Measurements from ENCODE around the gene ALDH9A1. TPM values are rescaled to one million over a fixed set of nuclear protein-coding genes. Genes with fewer than 3 reads are reported as not detected.
"Not testable (repeated sequence)": the region's sequence is repeated elsewhere in the genome, so short reads cannot be mapped to it uniquely, and the experiment has no call there.

Gene ALDH9A1
- total RNA-seq, 6 experiments from 2014 or later = 63.2 to 69.9 (median 66.6) TPM

DNA sequence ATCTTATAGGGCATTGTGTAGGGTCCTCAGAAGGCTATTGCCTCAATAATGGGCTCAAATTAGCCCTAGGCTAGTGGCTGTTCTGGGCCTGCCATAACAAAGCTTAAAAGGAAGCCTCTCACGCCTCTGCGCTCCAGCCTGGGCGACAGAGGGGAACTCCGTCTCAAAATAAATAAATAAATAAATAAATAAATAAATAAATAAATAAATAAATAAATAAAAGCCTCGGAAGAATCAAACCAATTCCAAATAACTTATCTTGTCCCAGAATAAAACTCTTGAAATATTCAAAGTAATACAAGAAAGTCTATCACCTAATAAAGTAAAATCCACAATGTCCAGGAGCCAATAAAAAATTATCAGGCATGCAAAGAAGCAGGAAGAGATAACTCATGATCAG, 14.4 kb upstream of the ALDH9A1 start:
- H3K27ac Mint-ChIP-seq = no peak overlapping the region
- TF ChIP-seq, protein P1, sequence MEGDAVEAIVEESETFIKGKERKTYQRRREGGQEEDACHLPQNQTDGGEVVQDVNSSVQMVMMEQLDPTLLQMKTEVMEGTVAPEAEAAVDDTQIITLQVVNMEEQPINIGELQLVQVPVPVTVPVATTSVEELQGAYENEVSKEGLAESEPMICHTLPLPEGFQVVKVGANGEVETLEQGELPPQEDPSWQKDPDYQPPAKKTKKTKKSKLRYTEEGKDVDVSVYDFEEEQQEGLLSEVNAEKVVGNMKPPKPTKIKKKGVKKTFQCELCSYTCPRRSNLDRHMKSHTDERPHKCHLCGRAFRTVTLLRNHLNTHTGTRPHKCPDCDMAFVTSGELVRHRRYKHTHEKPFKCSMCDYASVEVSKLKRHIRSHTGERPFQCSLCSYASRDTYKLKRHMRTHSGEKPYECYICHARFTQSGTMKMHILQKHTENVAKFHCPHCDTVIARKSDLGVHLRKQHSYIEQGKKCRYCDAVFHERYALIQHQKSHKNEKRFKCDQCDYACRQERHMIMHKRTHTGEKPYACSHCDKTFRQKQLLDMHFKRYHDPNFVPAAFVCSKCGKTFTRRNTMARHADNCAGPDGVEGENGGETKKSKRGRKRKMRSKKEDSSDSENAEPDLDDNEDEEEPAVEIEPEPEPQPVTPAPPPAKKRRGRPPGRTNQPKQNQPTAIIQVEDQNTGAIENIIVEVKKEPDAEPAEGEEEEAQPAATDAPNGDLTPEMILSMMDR (IDR thresholded peaks at IDR 0.05) = no peak
- H3K9me3 Mint-ChIP-seq = peaks cover 5% of the 10 kb centered on the region; the same call in 1 of the 2 replicates
- H3K36me3 Mint-ChIP-seq (ENCODE audit: low read depth) = no peaks in the 10 kb centered on the region
- H3K27me3 Mint-ChIP-seq (ENCODE audit: insufficient read depth) = no peaks in the 10 kb centered on the region; the same call in none of the 2 replicates
- no peaks in the 10 kb centered on the region for H3K4me1 Mint-ChIP-seq (ENCODE audit: low read depth)
- no peak for DNase-seq
- no peak overlapping the region for H3K4me3 Mint-ChIP-seq

- Mint-ChIP-seq H3K4me3 (no peak overlapping the region), H3K36me3 (ENCODE audit: low read depth) (no peaks in the 10 kb centered on the region), H3K27ac (no peak overlapping the region), H3K4me1 (ENCODE audit: low read depth) (no peaks in the 10 kb centered on the region), H3K27me3 (ENCODE audit: insufficient read depth) (peaks cover 7% of the 10 kb centered on the region), H3K9me3 (peaks cover 3% of the 10 kb centered on the region; the same call in 1 of the 2 replicates)
- TF ChIP-seq, protein P1 (IDR thresholded peaks at IDR 0.05) = no peak
- DNase-seq = no peak
Observed at GRCh38 chr1:165707984-165708706, 9.8 kb upstream of the ALDH9A1 start.

- Mint-ChIP-seq H3K27me3 (ENCODE audit: insufficient read depth) (peaks cover 7% of the 10 kb centered on the region), H3K9me3 (no peaks in the 10 kb centered on the region), H3K36me3 (ENCODE audit: low read depth) (no peaks in the 10 kb centered on the region), H3K27ac (no peak overlapping the region), H3K4me1 (ENCODE audit: low read depth) (peaks cover 4% of the 10 kb centered on the region), H3K4me3 (no peak overlapping the region)
- TF ChIP-seq, protein P1 (IDR thresholded peaks at IDR 0.05) = no peak
- DNase-seq = no peak
Observed at GRCh38 chr1:165703648-165704047, 5.3 kb upstream of the ALDH9A1 start.

- not testable (repeated sequence) for H3K4me1 Mint-ChIP-seq (ENCODE audit: low read depth); H3K27ac Mint-ChIP-seq; H3K9me3 Mint-ChIP-seq; DNase-seq; H3K27me3 Mint-ChIP-seq (ENCODE audit: insufficient read depth); H3K36me3 Mint-ChIP-seq (ENCODE audit: low read depth); H3K4me3 Mint-ChIP-seq
Observed at GRCh38 chr1:165701922-165702321, 3.6 kb upstream of the ALDH9A1 start.

DNA sequence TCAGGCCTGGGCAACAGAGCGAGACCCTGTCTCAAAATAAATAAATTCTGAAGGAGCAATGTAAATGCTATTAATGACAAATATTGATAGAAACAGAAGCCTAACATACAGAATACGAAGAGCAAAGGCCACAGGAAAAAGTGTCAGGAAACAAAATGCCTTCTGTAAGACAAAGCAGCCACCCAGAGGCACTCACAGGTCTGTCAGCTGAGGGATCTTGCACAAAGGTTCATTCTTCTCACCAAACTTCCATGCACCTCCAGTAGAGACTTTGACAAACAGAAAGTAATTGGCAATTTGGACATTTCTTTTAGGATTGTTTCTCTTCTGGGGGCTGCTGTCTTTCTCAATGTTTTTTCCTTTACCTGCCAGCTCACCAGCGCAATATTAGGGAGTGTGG, 1.2 kb upstream of the ALDH9A1 start:
- Mint-ChIP-seq H3K4me3 (no peak overlapping the region), H3K4me1 (ENCODE audit: low read depth) (peaks cover 24% of the 10 kb centered on the region), H3K9me3 (peaks cover 3% of the 10 kb centered on the region; the same call in 1 of the 2 replicates), H3K36me3 (ENCODE audit: low read depth) (peaks cover 8% of the 10 kb centered on the region), H3K27me3 (ENCODE audit: insufficient read depth) (no peaks in the 10 kb centered on the region; the same call in 1 of the 2 replicates), H3K27ac (no peak overlapping the region)
- TF ChIP-seq, protein P1 (IDR thresholded peaks at IDR 0.05) = no peak
- no peak for DNase-seq

- Mint-ChIP-seq H3K4me1 (ENCODE audit: low read depth) (peaks cover 24% of the 10 kb centered on the region), H3K36me3 (ENCODE audit: low read depth) (peaks cover 8% of the 10 kb centered on the region), H3K27ac (peak overlapping the region; percentile 96), H3K9me3 (peaks cover 3% of the 10 kb centered on the region; the same call in 1 of the 2 replicates), H3K27me3 (ENCODE audit: insufficient read depth) (no peaks in the 10 kb centered on the region; the same call in 1 of the 2 replicates), H3K4me3 (peak overlapping the region; percentile 98)
- TF ChIP-seq, protein P1 (IDR thresholded peaks at IDR 0.05) = no peak
- DNase-seq = no peak
Observed at GRCh38 chr1:165698761-165699052, 345 bp upstream of the ALDH9A1 start.

Measured in HFFc6 (cell line).